H1 (cell line): ENCODE measurements around the gene ABHD6.

ENCODE experiments used
- CEBPB ChIP-seq: IDR thresholded peaks from 2 replicates; pipeline ENCODE4 v1.6.1; 2012; ENCODE audit warnings: low read depth, low read length
- CTCF ChIP-seq, 3 experiments: IDR thresholded peaks; 1 replicate in 2 of 3; 2 replicates in 1 of 3; pipeline versions ENCODE4 v1.5.1 to v1.6.1; 2011; ENCODE audit warnings: low read length in 3 of 3, mild to moderate bottlenecking in 3 of 3, inconsistent platforms in 2 of 3, low read depth in 1 of 3, moderate library complexity in 1 of 3; ENCODE audit not compliant: insufficient read depth in 1 of 3; ENCODE audit errors: control extremely low read depth in 1 of 3
- EP300 ChIP-seq, 2 experiments: IDR thresholded peaks; 1 replicate in 1 of 2; 2 replicates in 1 of 2; pipeline ENCODE4 v1.6.1; 2011 to 2012; ENCODE audit warnings: low read depth in 2 of 2, low read length in 2 of 2, mild to moderate bottlenecking in 2 of 2, borderline replicate concordance in 1 of 2, inconsistent platforms in 1 of 2, moderate library complexity in 1 of 2
- PHF8 ChIP-seq: fragments of 200-600 bp; sonication (generic); conservative IDR thresholded peaks from 2 replicates; pipeline ENCODE4 v1.7.1; 2012; ENCODE audit warnings: low read depth, mild to moderate bottlenecking, inconsistent platforms, low read length, moderate library complexity
- POLR2A ChIP-seq, 2 experiments: IDR thresholded peaks; 1 replicate in 1 of 2; 2 replicates in 1 of 2; pipeline ENCODE4 v1.6.1; 2011; ENCODE audit warnings: low read depth in 2 of 2, low read length in 2 of 2, mild to moderate bottlenecking in 2 of 2; ENCODE audit errors: control extremely low read depth in 1 of 2
- POLR2AphosphoS5 ChIP-seq: IDR thresholded peaks from 2 replicates; pipeline ENCODE4 v1.6.1; 2011; ENCODE audit warnings: low read depth, low read length
- RFX5 ChIP-seq: IDR thresholded peaks from 2 replicates; pipeline ENCODE4 v1.6.1; 2011; ENCODE audit warnings: low read depth, low read length, improper control_type of control experiment, borderline replicate concordance
- RNF2 ChIP-seq: fragments of 200-900, 300-1000 bp; sonication (generic); IDR thresholded peaks from 2 replicates; pipeline ENCODE4 v1.7.1; 2016; ENCODE audit warnings: borderline replicate concordance, low read depth, mild to moderate bottlenecking, antibody characterized with exemption, low read length; ENCODE audit not compliant: poor library complexity, severe bottlenecking; ENCODE audit errors: missing control alignments
- RXRA ChIP-seq: IDR thresholded peaks from 2 replicates; pipeline ENCODE4 v1.6.1; 2011; ENCODE audit warnings: low read depth, mild to moderate bottlenecking, low read length, moderate library complexity; ENCODE audit not compliant: insufficient read depth
- SP1 ChIP-seq: IDR thresholded peaks from 2 replicates; pipeline ENCODE4 v1.6.1; 2011; ENCODE audit warnings: low read depth, low read length
- TBP ChIP-seq: IDR thresholded peaks from 2 replicates; pipeline ENCODE4 v1.6.1; 2011; ENCODE audit warnings: low read depth, low read length, improper control_type of control experiment
- USF2 ChIP-seq: IDR thresholded peaks from 2 replicates; pipeline ENCODE4 v1.6.1; 2011; ENCODE audit warnings: low read length, improper control_type of control experiment
- YY1 ChIP-seq: IDR thresholded peaks from 2 replicates; pipeline ENCODE4 v1.6.1; 2011; ENCODE audit warnings: low read depth, mild to moderate bottlenecking, low read length
- TF ChIP-seq, protein P1 (sequence below): IDR thresholded peaks from 2 replicates; pipeline ENCODE4 v1.6.1; 2011; ENCODE audit warnings: low read depth, mild to moderate bottlenecking, low read length; ENCODE audit not compliant: insufficient read depth

DNA sequence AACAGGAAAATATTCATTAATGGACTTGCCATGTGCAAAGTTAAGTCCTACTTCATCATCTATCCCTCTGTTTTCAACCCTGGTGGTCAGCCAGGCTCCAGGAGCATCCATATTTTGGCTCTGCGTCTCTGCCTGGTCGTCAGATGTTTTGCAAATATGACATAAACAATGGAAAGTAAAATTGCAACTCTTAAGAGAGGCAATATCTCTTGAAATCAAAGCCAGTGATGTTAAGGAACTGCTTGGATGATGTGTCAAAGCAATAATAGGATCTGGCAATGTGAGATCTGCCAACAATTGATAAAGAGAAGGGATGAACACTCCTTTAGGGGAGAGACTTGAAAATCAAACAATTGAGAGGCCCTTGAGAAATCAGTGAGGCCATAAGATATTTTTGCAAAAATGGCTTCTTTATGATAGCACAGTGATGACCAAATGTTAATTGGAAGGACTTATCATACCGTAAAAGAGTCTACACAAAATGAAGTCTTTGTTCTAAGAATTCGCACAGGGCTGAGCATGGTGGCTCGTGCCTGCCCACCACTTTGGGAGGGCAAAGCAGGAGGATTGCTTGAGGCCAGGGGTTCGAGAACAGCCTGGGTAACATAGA, 6.5 kb downstream of the ABHD6 start:
- TF ChIP-seq CEBPB (no peak), POLR2A (IDR thresholded peaks at IDR 0.05; ENCODE audit: control extremely low read depth in 1 of 2, low read depth in 2 of 2, low read length in 2 of 2) (no peak), RNF2 (no peak), CTCF (IDR thresholded peaks at IDR 0.05; ENCODE audit: control extremely low read depth in 1 of 3, insufficient read depth in 1 of 3, low read depth in 1 of 3, low read length in 3 of 3) (no peak), USF2 (no peak), EP300 (IDR thresholded peaks at IDR 0.05; ENCODE audit: borderline replicate concordance in 1 of 2, low read depth in 2 of 2, low read length in 2 of 2) (no peak), RXRA (no peak), PHF8 (no peak), POLR2AphosphoS5 (no peak), RFX5 (no peak), YY1 (no peak), SP1 (no peak), TBP (no peak)
- TF ChIP-seq, protein P1, sequence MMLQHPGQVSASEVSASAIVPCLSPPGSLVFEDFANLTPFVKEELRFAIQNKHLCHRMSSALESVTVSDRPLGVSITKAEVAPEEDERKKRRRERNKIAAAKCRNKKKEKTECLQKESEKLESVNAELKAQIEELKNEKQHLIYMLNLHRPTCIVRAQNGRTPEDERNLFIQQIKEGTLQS: no peak
